Prostate gland (tissue), 2 donors: ENCODE results near the gene OLFM1. TPM values are rescaled to one million over a fixed set of nuclear protein-coding genes. Genes with fewer than 3 reads are reported as not detected.

Source experiments
- DNase-seq: peaks from one replicate; pipeline ENCODE4 v3.0.0-alpha.2; 2019; ENCODE audit warnings: low spot score
- H3K27ac ChIP-seq, 2 donors: fragments of 200-600 bp; sonication (generic); 2 replicates each; pipeline ENCODE4 v1.5.1; 2017 to 2019
- H3K27me3 ChIP-seq: fragments of 200-600 bp; sonication (generic); replicated peaks from 2 replicates; pipeline ENCODE4 v1.5.1; 2019; ENCODE audit not compliant: insufficient read depth
- H3K36me3 ChIP-seq, 2 donors: fragments of 200-600 bp; sonication (generic); 1 replicate in 1 of 2; 2 replicates in 1 of 2; pipeline versions ENCODE4 v1.5.1 to v1.8.1; 2017 to 2019
- H3K4me1 ChIP-seq: fragments of 200-600 bp; sonication (generic); replicated peaks from 2 replicates; pipeline ENCODE4 v1.5.1; 2019
- H3K4me3 ChIP-seq, 2 donors: fragments of 200-600 bp; sonication (generic); 2 replicates each; pipeline ENCODE4 v1.5.1; 2017 to 2019
- H3K9me3 ChIP-seq: fragments of 200-600 bp; sonication (generic); 2 replicates; pipeline ENCODE4 v1.5.1; 2017
- POLR2A ChIP-seq: fragments of 450-650 bp; IDR thresholded peaks from one replicate; pipeline ENCODE4 v1.6.1; 2016; ENCODE audit warnings: antibody characterized with exemption, mild to moderate bottlenecking
- POLR2AphosphoS5 ChIP-seq: sonication (generic); formaldehyde crosslinking; IDR thresholded peaks from one replicate; pipeline ENCODE4 v1.6.1; 2017; ENCODE audit warnings: antibody characterized with exemption
- WGBS: methylation state at CpG from one replicate; pipeline ENCODE4 v1.1.5; 2018; 5-methylcytosine and 5-hydroxymethylcytosine counted together
- intact Hi-C: fragments of 100-400 bp; cut with DNase I; formaldehyde crosslinking; loops from one replicate; pipeline ENCODE4 v1.14.2; 2022
- total RNA-seq, 2 donors: library from RNA; depleted of rRNA; stranded (reverse); fragments of >200 nt; gene quantifications; one replicate each; pipeline ENCODE4 v1.1.0, GENCODE V29; 2016
- TF ChIP-seq, protein P1 (sequence below), 4 experiments: fragments of 200-600 bp in 2 of 4; fragments of 450-650 bp in 2 of 4; sonication (generic) in 2 of 4; IDR thresholded peaks; 1 replicate in 3 of 4; 2 replicates in 1 of 4; pipeline ENCODE4 v1.5.1; 2016 to 2019; ENCODE audit warnings: antibody characterized with exemption in 4 of 4, mild to moderate bottlenecking in 2 of 4, moderate library complexity in 2 of 4

Gene OLFM1
- total RNA-seq, 2 donors from 2014 or later: 11.7 to 23.3 TPM

DNA sequence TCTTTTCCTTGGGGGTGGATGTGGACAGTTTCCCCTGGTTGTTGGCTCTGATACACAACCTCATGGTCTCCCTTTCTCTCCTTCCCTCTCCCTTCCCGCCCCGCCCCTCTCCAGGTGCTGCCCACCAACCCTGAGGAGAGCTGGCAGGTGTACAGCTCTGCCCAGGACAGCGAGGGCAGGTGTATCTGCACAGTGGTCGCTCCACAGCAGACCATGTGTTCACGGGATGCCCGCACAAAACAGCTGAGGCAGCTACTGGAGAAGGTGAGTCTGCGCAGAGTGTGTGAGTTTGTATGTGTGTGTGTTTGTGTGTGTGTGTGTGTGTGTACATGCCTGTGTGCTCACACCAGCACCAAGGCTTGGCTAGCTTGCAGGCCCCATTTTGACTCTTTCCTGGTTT is 2.6 kb downstream of the OLFM1 start:
- WGBS: 94% methylated on average over 6 of the region's 7 CpGs
- no peaks in the 10 kb centered on the region for H3K36me3 ChIP-seq

DNA sequence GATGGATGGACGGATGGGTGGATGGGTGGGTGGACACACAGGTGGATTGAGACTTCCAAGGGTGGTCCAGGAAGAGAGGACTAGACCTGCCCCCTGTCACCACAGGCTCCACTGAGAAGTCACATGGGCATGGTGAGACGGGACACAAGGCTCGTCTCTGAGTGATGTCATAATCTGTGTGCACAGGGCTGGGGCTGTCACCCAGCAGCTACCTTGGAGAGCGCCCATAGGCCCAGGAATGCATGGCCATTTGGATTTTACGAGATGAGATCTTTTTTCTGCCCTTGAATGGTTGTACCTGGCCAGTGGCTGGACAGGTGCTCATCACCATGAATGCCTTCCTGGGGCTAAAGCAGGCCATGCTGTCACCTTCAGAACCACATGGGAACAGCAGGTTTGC is 3.1 kb downstream of the OLFM1 start:
- intact Hi-C loops: no loop called here
- 59% methylated on average over 5 of the region's 5 CpGs for WGBS
- Histone ChIP-seq H3K4me1 (peaks cover 12% of the 10 kb centered on the region), H3K4me3 (no peak overlapping the region), H3K27me3 (peaks cover 6% of the 10 kb centered on the region), H3K27ac (no peak overlapping the region), H3K9me3 (no peaks in the 10 kb centered on the region), H3K36me3 (no peaks in the 10 kb centered on the region)
- DNase-seq: no peak
- TF ChIP-seq POLR2A (no peak), POLR2AphosphoS5 (no peak)
- TF ChIP-seq, protein P1, sequence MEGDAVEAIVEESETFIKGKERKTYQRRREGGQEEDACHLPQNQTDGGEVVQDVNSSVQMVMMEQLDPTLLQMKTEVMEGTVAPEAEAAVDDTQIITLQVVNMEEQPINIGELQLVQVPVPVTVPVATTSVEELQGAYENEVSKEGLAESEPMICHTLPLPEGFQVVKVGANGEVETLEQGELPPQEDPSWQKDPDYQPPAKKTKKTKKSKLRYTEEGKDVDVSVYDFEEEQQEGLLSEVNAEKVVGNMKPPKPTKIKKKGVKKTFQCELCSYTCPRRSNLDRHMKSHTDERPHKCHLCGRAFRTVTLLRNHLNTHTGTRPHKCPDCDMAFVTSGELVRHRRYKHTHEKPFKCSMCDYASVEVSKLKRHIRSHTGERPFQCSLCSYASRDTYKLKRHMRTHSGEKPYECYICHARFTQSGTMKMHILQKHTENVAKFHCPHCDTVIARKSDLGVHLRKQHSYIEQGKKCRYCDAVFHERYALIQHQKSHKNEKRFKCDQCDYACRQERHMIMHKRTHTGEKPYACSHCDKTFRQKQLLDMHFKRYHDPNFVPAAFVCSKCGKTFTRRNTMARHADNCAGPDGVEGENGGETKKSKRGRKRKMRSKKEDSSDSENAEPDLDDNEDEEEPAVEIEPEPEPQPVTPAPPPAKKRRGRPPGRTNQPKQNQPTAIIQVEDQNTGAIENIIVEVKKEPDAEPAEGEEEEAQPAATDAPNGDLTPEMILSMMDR (IDR thresholded peaks at IDR 0.05): no peak

More for the DNA sequence above, 2.6 kb downstream of the OLFM1 start:
- no peaks in the 10 kb centered on the region for H3K9me3 ChIP-seq
- no peak for DNase-seq
- TF ChIP-seq POLR2A: no peak
- TF ChIP-seq, protein P1 (IDR thresholded peaks at IDR 0.05): no peak
- no peak for TF ChIP-seq POLR2AphosphoS5
- H3K4me3 ChIP-seq: no peak overlapping the region
- peaks cover 6% of the 10 kb centered on the region for H3K27me3 ChIP-seq
- no peak overlapping the region for H3K27ac ChIP-seq
- intact Hi-C loops: no loop called here
- peaks cover 12% of the 10 kb centered on the region for H3K4me1 ChIP-seq

DNA sequence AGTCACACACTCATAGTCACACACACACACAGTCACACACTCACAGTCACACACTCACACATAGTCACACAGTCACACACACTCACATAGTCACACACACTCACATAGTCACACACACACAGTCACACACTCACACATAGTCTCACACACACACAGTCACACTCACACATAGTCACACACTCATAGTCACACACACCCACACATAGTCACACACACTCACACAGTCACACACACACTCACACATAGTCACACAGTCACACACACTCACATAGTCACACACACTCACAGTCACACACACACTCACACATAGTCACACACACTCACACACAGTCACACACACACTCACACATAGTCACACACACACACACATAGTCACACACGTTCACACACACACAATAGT is 4.1 kb downstream of the OLFM1 start:
- 93% methylated on average over 1 of the region's 1 CpG for whole genome bisulfite sequencing
- Histone ChIP-seq H3K4me1 (peaks cover 8% of the 10 kb centered on the region), H3K4me3 (no peak overlapping the region), H3K36me3 (no peaks in the 10 kb centered on the region), H3K27me3 (peaks cover 6% of the 10 kb centered on the region), H3K27ac (no peak overlapping the region), H3K9me3 (no peaks in the 10 kb centered on the region)
- intact Hi-C loops: no loop called here
- TF ChIP-seq, protein P1 (IDR thresholded peaks at IDR 0.05): no peak
- no peak for TF ChIP-seq POLR2AphosphoS5
- no peak for TF ChIP-seq POLR2A
- no peak for DNase-seq

DNA sequence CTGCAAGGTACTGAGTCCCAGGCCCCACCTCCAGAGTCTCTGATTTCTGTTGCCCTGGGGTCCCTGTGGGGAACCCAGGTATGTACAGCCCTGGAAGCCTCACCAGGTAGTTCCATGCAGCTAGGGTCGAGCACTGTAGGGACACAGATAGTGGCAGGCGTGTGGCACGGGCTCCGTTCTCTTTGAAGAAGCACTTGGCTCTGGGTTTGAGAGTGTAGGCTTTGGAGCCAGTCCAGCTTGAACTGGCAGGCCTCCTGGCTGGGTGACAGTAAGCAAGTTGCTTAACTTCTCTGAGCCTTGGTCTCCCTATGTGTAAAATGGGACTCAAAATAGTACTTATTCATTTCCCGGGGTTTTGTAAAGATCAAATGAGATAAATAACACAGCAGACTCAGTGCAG is 5.6 kb downstream of the OLFM1 start:
- no peak overlapping the region for H3K4me3 ChIP-seq
- H3K36me3 ChIP-seq: no peaks in the 10 kb centered on the region
- no peaks in the 10 kb centered on the region for H3K9me3 ChIP-seq
- WGBS: 57% methylated on average over 5 of the region's 5 CpGs
- no peak for DNase-seq
- peaks cover 6% of the 10 kb centered on the region for H3K27me3 ChIP-seq
- no peak overlapping the region for H3K27ac ChIP-seq
- H3K4me1 ChIP-seq: no peaks in the 10 kb centered on the region
- intact Hi-C loops: no loop called here
- TF ChIP-seq POLR2A (no peak), POLR2AphosphoS5 (no peak)
- TF ChIP-seq, protein P1 (IDR thresholded peaks at IDR 0.05): no peak

DNA sequence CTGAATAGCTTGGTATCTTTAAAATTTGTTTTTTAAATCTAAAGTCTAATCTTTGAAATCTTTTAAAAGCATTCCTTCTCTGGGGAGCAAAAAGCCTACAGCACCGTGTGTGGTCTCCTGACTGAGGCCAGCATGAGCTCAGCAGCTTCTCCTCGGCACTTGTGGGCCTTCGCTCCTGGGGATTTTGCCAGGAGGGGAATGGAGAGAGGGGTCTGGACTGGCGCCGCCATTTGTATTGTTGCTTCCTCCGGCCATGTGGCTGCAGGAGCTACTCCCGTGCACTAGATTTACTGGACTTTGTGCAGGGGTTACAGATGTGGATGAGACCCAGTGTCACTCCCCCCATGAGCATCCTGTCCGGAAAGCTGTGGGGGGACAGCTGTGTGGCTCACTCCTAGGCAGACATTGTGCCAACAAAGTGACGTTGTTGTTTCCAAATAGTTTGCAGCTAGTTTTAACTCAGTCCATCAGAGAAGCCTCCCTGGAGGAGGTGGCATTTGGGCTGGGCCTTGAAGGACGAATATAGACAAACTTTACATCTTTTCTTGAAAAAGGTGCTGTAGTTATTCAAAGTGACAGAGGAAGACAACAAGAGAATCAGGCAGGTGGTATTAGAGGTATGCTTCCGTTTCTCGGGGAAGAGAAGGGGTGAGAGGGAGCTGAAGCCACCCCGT is 6.6 kb downstream of the OLFM1 start:
- no peaks in the 10 kb centered on the region for H3K27me3 ChIP-seq
- DNase-seq: no peak
- WGBS: 63% methylated on average over 13 of the region's 13 CpGs
- H3K36me3 ChIP-seq: no peaks in the 10 kb centered on the region
- H3K9me3 ChIP-seq: no peaks in the 10 kb centered on the region
- no peak overlapping the region for H3K27ac ChIP-seq
- intact Hi-C loops: no loop called here
- H3K4me1 ChIP-seq: no peaks in the 10 kb centered on the region
- TF ChIP-seq POLR2A (no peak), POLR2AphosphoS5 (no peak)
- TF ChIP-seq, protein P1 (IDR thresholded peaks at IDR 0.05): no peak
- H3K4me3 ChIP-seq: no peak overlapping the region
